HUDEP-2 (cell line): Measurements from ENCODE around the gene BCAM.
"Not testable (repeated sequence)": the region's sequence is repeated elsewhere in the genome, so short reads cannot be mapped to it uniquely, and the experiment has no call there.

Experiments used
- DNase-seq, 76 experiments: peaks; one replicate each; lab custom pipeline; 2025; ENCODE audit not compliant: unreplicated experiment in 76 of 76; lab: John Stamatoyannopoulos, UW

The BCAM gene

DNA sequence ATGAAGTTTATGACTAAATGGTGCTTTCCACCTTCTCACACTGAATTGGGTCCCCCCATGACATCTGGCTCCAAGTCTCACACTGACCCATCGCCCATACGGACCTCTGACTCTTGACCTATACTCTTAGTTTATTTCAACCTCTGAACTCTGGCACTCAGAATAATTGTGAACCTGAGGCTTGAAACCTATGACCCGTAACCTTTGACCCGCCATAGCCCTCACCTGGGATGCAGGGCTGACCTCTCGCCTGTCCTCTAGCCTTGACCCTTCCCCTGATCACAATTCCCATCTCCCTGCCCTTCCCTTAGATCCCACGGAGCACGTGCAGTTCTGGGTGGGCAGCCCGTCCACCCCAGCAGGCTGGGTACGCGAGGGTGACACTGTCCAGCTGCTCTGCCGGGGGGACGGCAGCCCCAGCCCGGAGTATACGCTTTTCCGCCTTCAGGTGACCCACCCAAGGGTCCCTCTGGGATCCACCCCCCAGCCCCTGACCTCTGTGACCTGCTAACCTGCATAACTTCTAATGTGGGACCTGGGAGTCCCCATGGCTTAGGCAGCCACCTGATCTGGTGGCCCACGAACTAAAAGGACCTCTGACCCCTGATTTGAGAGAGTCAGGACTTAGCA is 5.1 kb downstream of the BCAM start:
- DNase-seq: no peak

DNA sequence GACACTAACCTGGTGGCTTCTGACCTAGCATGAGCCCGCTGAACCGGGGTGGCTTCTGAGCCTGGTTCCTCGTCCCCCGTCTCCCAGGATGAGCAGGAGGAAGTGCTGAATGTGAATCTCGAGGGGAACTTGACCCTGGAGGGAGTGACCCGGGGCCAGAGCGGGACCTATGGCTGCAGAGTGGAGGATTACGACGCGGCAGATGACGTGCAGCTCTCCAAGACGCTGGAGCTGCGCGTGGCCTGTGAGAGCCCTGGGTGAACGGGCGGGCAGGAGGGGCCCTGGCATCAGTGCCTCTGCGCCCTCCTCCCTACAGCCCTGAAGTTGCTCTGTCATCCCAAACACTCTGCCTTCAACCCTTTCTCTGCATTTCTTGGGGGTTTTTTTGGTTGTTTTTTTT is 5.6 kb downstream of the BCAM start:
- no peak for DNase-seq

DNA sequence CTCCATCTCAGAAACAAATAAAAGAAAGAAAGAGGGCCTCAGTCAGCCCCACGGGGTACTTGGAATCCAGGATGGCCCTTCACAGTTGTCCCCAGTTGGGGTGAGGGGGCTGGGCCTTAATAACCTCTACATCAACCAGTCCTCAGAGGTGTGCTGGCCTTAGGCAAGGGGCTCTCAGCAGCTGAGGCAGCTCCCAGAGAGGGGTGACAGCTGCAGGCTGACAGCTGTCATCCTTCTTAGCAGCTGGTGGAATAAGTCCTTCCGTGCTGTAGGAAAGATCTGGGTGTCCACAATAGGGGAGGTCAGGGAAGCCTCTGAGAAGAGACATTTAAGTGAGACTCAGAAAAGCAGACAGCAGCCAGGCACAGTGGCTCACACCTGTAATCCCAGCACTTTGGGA is 7.4 kb downstream of the BCAM start:
- no peak for DNase-seq

- no peak for DNase-seq
Observed at GRCh38 chr19:44817725-44818465, 9.0 kb downstream of the BCAM start.

GRCh38 chr19:44818466-44819031 is 9.6 kb downstream of the BCAM start:
- DNase-seq: no peak

GRCh38 chr19:44819246-44819832 is 10.4 kb downstream of the BCAM start:
- DNase-seq: no peak

DNA sequence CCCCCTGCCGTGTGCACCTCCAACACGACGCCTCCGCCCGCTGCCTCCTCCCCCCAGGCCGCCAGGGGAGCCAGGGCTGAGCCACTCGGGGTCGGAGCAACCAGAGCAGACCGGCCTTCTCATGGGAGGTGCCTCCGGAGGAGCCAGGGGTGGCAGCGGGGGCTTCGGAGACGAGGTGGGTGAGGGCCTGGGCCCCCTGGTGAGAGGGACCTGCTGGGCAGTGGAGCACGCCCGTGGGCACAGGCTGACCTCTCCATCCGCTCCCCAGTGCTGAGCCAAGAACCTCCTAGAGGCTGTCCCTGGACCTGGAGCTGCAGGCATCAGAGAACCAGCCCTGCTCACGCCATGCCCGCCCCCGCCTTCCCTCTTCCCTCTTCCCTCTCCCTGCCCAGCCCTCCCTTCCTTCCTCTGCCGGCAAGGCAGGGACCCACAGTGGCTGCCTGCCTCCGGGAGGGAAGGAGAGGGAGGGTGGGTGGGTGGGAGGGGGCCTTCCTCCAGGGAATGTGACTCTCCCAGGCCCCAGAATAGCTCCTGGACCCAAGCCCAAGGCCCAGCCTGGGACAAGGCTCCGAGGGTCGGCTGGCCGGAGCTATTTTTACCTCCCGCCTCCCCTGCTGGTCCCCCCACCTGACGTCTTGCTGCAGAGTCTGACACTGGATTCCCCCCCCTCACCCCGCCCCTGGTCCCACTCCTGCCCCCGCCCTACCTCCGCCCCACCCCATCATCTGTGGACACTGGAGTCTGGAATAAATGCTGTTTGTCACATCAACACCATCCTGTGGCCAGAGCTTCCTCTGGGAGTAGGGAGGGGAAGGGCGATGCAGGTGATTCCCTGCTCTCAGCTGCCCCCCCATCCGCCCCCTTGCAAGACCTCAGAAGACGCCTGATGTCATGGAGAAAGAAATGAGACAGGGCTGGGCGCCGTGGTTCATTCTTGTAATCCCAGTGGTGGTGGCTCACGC is 12.0 kb downstream of the BCAM start:
- DNase-seq: no peak

- DNase-seq: no peak
Observed at GRCh38 chr19:44822177-44822576, 13.3 kb downstream of the BCAM start.

GRCh38 chr19:44822670-44823372 is 13.9 kb downstream of the BCAM start:
- DNase-seq: no peak

- no peak for DNase-seq
Observed at GRCh38 chr19:44823373-44823698, 14.4 kb downstream of the BCAM start.

- DNase-seq: no peak
Observed at GRCh38 chr19:44824761-44825160, 15.9 kb downstream of the BCAM start.

GRCh38 chr19:44832875-44833274 is 24.0 kb downstream of the BCAM start:
- DNase-seq: not testable (repeated sequence)

GRCh38 chr19:44834399-44834798 is 25.5 kb downstream of the BCAM start:
- DNase-seq: not testable (repeated sequence)

GRCh38 chr19:44839276-44839675 is 30.4 kb downstream of the BCAM start:
- no peak for DNase-seq

GRCh38 chr19:44840811-44841210 is 31.9 kb downstream of the BCAM start:
- DNase-seq: no peak

- no peak for DNase-seq
Observed at GRCh38 chr19:44841231-44841630, 32.3 kb downstream of the BCAM start.

DNA sequence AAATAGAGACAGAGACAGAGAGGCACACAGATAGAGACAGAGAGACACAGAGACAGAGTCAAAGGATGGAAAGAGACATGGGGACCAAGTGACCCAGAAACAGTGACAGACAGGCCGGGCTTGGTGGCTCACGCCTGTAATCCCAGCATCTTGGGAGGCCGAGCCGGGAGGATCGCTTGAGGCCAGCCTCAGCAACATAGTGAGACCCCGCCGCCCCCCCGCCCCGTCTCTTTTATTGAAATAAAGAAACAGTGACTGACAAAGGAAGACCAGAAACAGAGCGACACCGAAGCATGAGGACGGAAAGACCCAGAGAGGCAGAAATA is 36.3 kb downstream of the BCAM start:
- DNase-seq: no peak

GRCh38 chr19:44845612-44846454 is 36.9 kb downstream of the BCAM start, which contains the start of gene NECTIN2:
NECTIN2 (plus strand) TSS chr19:44846297; CDS start chr19:44846526, 229 bp downstream.
- peak in 75 of 76 experiments; percentile 68 to 100 (median 97) for DNase-seq

DNA sequence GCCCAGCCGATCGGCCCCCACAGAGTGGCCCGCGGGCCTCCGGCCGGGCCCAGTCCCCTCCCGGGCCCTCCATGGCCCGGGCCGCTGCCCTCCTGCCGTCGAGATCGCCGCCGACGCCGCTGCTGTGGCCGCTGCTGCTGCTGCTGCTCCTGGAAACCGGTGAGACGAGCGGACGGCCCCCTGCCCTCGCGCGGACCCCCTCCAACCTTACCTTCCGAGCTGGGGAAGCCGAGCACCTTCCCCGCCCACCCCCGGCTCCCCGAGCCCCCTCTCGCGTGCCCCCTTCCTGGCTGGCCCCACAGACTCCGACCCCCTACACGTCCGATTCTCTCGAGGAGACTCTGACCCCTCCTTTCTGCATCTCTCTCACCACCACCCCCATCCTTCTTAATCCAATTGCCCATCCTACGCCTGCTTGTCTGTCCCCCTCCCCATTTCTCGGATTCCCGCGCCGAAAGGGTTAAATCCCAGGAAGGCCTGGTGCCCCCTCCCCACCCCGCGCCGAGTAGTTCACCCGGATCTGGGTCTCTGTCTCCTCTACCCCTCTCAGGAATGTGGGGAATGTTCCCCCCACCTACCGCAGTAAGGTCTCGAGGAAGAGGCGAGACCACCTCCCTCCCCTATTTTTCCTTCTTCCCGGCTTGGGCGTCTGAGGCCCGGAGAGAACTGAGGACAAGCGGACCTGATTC is 37.7 kb downstream of the BCAM start:
- no peak for DNase-seq
